Central memory CD8-positive, alpha-beta T cell (primary cell): ENCODE results near the gene ATP1A2.
A peak's percentile ranks its signal among the peaks of the same experiment; 100 is the strongest.

Source experiments
- ATAC-seq: fragments of 150-1000 bp; cut with Tn5 transposase; replicated peaks from 2 replicates; pipeline ENCODE4 v1.10.0; 2022; ENCODE audit warnings: mild to moderate bottlenecking, moderate FRiP score, moderate number of reproducible peaks; ENCODE audit not compliant: poor library complexity, severe bottlenecking; ENCODE audit errors: extremely low read depth
- DNase-seq, 2 donors: peaks; one replicate each; pipeline ENCODE4 v3.0.0; 2021; ENCODE audit warnings: low spot score in 2 of 2
- H3K27ac Mint-ChIP-seq: one replicate; pipeline ENCODE4 v1.8.0; 2022; ENCODE audit warnings: low read depth, mild to moderate bottlenecking, moderate library complexity, mixed read lengths
- H3K27me3 Mint-ChIP-seq: one replicate; pipeline ENCODE4 v1.8.0; 2022; ENCODE audit warnings: mixed read lengths
- H3K36me3 Mint-ChIP-seq: one replicate; pipeline ENCODE4 v1.8.0; 2022; ENCODE audit warnings: mild to moderate bottlenecking, moderate library complexity, mixed read lengths; ENCODE audit not compliant: insufficient read depth
- H3K4me1 Mint-ChIP-seq: one replicate; pipeline ENCODE4 v1.8.0; 2022; ENCODE audit warnings: mixed read lengths
- H3K4me3 Mint-ChIP-seq: one replicate; pipeline ENCODE4 v1.8.0; 2022; ENCODE audit warnings: mild to moderate bottlenecking, moderate library complexity, mixed read lengths
- H3K9me3 Mint-ChIP-seq: one replicate; pipeline ENCODE4 v1.8.0; 2022; ENCODE audit warnings: mixed read lengths

The ATP1A2 gene

DNA sequence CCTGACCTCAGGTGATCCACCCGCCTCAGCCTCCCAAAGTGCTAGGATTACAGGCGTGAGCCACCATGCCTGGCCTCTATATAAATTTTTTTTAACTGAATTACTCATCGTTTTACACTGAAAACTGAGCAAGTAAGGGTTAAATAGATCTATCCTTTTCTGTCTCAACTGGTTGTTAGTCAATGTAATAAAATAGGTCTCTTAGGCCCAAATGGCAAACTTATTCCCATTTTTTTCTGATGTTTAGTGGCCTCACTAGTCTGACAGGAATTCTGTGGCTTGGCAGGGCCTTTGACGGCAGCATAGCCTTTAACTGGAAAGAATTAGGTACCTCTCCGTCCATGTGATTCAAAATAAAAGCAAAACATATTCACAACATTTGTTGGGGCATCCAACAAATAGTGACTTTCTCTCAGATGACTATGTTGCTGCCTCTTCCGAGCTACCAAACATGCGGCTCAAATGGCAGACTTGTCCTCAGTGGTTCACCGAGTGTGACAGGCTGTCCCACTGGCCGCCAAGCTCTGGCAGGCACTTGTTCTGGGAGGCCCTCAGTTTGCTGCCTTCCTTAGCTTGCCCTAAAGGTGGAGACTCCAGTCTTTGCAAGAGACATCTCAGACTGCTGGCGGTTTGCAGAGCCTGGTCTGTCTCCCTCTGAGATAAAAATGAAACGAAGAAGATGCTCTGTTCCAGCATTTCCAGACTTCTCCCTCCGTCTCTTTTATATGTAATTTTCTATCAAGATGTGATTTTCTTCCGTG lies 53.2 kb downstream of the ATP1A2 start:
- no peaks in the 10 kb centered on the region for H3K9me3 Mint-ChIP-seq
- H3K27ac Mint-ChIP-seq, result no peak overlapping the region
- no peak for DNase-seq
- peaks cover 11% of the 10 kb centered on the region for H3K4me1 Mint-ChIP-seq
- H3K4me3 Mint-ChIP-seq, result no peak overlapping the region
- peaks cover 64% of the 10 kb centered on the region for H3K27me3 Mint-ChIP-seq
- no peak for ATAC-seq
- no peaks in the 10 kb centered on the region for H3K36me3 Mint-ChIP-seq

DNA sequence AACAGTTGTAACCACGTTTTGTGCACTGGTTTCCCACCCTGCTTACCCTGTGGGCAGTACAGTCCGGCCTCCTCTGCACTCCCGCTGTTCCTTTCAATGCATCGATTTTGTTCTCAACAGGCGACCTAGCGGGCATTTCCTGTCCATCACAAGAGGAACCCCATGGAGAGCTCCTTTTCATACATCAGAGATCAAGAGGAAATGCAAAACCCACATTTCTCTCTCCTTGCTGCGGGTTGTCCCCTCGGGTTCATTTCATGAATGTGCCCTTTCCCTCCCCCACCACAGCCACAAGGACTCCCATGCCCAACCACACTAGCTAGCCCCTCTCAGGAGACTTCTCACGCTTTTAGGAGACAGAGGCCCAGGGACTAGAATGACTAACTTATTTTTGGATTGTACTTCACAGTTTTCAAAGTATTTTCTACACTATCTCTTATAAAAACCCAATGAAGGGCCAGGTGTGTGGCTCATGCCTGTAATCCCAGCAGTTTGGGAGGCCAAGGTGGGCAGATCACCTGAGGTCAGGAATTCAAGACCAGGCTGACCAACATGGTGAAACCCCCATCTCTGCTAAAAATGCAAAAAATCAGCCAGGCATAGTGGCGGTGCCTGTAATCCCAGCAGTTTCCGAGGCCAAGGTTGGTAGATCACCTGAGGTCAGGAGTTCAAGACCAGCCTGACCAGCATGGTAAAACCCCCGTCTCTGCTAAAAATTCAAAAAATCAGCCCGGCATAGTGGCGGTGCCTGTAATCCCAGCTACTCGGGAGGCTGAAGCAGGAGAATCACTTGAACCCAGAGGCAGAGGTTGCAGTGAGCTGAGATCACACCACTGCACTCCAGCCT lies 54.2 kb downstream of the ATP1A2 start:
- DNase-seq, result no peak
- peak; percentile 6 for ATAC-seq
- H3K27me3 Mint-ChIP-seq, result peaks cover 64% of the 10 kb centered on the region
- no peak overlapping the region for H3K27ac Mint-ChIP-seq
- peaks cover 11% of the 10 kb centered on the region for H3K4me1 Mint-ChIP-seq
- no peaks in the 10 kb centered on the region for H3K36me3 Mint-ChIP-seq
- no peaks in the 10 kb centered on the region for H3K9me3 Mint-ChIP-seq
- no peak overlapping the region for H3K4me3 Mint-ChIP-seq

- peaks cover 11% of the 10 kb centered on the region for H3K4me1 Mint-ChIP-seq
- H3K4me3 Mint-ChIP-seq, result no peak overlapping the region
- H3K9me3 Mint-ChIP-seq, result no peaks in the 10 kb centered on the region
- no peaks in the 10 kb centered on the region for H3K36me3 Mint-ChIP-seq
- no peak overlapping the region for H3K27ac Mint-ChIP-seq
- peaks cover 54% of the 10 kb centered on the region for H3K27me3 Mint-ChIP-seq
- no peak for DNase-seq
- ATAC-seq, result no peak
These were observed 55.8 kb downstream of the ATP1A2 start for GRCh38 chr1:160171354-160171753.

DNA sequence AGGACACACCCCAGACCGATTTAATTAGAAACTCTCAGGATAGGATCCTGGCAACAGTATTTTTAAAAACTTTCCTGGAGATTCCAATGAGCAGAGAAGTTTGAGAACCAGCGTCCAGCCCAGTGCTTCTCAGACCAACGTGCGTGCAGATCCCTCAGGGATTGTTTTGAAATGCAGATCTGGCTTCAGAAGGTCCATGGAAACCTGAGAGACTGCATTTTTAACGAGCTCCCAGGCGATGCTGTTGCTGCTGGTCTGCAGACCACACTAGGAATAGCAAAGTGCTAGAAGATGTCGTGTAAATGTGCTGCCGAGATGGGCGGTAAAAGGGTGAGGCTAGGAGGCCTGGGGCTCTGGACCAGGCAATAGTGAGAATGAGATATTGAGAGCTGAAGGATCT lies 56.4 kb downstream of the ATP1A2 start:
- Mint-ChIP-seq H3K9me3 (no peaks in the 10 kb centered on the region), H3K36me3 (no peaks in the 10 kb centered on the region), H3K4me3 (no peak overlapping the region), H3K27ac (no peak overlapping the region), H3K27me3 (peaks cover 48% of the 10 kb centered on the region), H3K4me1 (peaks cover 11% of the 10 kb centered on the region)
- DNase-seq (no peak), ATAC-seq (no peak)

DNA sequence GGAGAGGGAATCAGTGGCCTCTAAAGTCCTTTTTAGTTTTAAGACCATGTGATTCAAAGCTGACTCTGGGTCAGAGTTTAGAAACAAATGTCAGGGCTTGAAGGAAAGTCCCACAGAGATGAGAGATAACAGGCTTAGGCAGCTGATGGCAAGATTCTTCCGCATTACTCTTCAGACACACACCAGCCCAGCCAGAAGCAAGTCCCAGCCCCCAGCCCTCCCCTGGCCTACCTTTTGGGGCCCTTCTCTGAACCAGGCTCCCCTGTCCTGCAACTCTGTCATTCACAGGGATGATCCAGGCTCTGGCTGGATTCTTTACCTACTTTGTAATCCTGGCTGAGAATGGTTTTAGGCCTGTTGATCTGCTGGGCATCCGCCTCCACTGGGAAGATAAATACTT lies 61.7 kb downstream of the ATP1A2 start:
- no peaks in the 10 kb centered on the region for H3K9me3 Mint-ChIP-seq
- H3K4me1 Mint-ChIP-seq, result no peaks in the 10 kb centered on the region
- H3K27ac Mint-ChIP-seq, result no peak overlapping the region
- no peak overlapping the region for H3K4me3 Mint-ChIP-seq
- DNase-seq (no peak), ATAC-seq (no peak)
- H3K27me3 Mint-ChIP-seq, result peaks cover 55% of the 10 kb centered on the region
- no peaks in the 10 kb centered on the region for H3K36me3 Mint-ChIP-seq

DNA sequence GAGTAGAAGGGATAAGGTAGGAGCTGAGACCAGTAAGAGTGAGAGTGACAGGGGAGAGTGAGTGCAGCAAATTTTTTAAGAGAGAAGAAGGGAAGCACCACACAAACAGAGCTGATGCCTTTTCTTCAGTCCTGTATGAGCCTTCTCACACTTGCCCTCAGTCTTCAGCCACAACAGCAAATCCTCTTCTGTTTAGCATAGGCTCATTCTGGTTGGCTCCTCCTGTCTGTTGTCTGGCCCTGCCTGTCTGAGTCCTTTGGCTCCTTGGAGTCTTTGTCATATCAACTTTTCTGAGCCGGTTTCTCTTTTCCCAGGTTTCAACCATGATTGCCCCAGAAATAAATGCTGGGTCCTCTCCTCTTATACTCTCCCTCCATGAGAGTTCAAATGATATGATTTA lies 62.1 kb downstream of the ATP1A2 start:
- ATAC-seq (no peak), DNase-seq (no peak)
- no peaks in the 10 kb centered on the region for H3K9me3 Mint-ChIP-seq
- no peak overlapping the region for H3K27ac Mint-ChIP-seq
- H3K27me3 Mint-ChIP-seq, result peaks cover 51% of the 10 kb centered on the region
- no peak overlapping the region for H3K4me3 Mint-ChIP-seq
- H3K36me3 Mint-ChIP-seq, result no peaks in the 10 kb centered on the region
- H3K4me1 Mint-ChIP-seq, result no peaks in the 10 kb centered on the region

DNA sequence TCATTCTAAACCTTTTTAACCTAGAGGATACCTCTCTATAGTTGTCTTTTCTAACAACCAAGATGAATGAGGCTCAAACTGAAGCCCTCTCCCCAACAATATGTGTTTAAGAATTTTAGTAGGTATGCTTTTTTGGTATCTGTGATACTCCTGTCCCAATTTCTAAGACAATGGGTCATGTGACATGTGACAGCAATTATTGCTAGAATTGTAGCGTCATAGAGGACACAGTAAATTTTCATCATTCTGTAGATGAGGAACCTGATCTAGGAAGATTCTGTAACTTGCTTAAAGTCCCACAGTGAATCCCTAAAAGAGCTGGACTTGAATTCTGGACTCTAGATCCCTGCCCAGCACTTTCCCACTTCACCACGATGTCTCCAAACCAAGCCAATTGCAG lies 63.2 kb downstream of the ATP1A2 start:
- H3K27me3 Mint-ChIP-seq, result peaks cover 41% of the 10 kb centered on the region
- no peak for DNase-seq
- H3K9me3 Mint-ChIP-seq, result no peaks in the 10 kb centered on the region
- no peaks in the 10 kb centered on the region for H3K4me1 Mint-ChIP-seq
- H3K27ac Mint-ChIP-seq, result no peak overlapping the region
- no peaks in the 10 kb centered on the region for H3K36me3 Mint-ChIP-seq
- no peak overlapping the region for H3K4me3 Mint-ChIP-seq
- ATAC-seq, result no peak

DNA sequence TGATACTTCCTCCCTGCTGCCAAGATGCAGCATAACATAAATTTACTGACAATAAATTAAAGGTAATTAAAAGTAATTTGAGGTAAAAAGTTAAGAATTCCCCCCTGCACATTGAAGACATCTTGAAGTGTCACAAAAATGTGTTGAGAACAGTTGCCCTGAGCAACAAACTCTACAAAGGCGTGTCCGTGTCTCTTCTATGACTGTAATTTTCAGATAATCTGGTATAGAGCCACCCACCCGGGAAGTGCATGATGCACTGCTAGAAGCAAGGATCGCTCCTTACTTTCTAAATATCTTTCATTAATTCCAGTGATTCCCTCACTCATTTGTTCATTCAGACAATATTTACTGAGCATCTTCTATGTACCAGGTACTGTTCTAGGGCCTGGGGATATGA lies 63.8 kb downstream of the ATP1A2 start:
- Mint-ChIP-seq H3K36me3 (no peaks in the 10 kb centered on the region), H3K4me1 (no peaks in the 10 kb centered on the region), H3K27me3 (peaks cover 35% of the 10 kb centered on the region), H3K4me3 (no peak overlapping the region), H3K27ac (no peak overlapping the region), H3K9me3 (no peaks in the 10 kb centered on the region)
- DNase-seq (no peak), ATAC-seq (no peak)

DNA sequence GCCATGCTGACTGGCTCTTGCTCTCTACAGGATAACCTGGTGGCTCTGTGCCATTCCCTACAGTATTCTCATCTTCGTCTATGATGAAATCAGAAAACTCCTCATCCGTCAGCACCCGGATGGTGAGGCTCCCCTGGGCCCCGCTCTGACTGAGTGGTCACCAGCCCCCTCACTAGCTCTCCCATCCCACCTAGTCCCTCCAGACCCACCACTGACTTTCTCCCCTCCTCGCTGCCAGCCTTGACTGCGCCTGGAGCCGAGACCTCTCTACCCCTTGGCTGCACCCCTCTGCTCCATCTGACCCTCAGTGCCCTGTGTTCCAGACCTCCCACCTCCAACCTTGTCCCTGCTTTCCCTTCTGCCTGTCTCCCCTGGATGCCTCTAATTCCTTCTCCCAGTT lies 70.7 kb downstream of the ATP1A2 start:
- H3K27me3 Mint-ChIP-seq, result peaks cover 29% of the 10 kb centered on the region
- no peak overlapping the region for H3K27ac Mint-ChIP-seq
- no peak for DNase-seq
- ATAC-seq, result no peak
- no peaks in the 10 kb centered on the region for H3K4me1 Mint-ChIP-seq
- no peaks in the 10 kb centered on the region for H3K9me3 Mint-ChIP-seq
- no peak overlapping the region for H3K4me3 Mint-ChIP-seq
- H3K36me3 Mint-ChIP-seq, result no peaks in the 10 kb centered on the region

DNA sequence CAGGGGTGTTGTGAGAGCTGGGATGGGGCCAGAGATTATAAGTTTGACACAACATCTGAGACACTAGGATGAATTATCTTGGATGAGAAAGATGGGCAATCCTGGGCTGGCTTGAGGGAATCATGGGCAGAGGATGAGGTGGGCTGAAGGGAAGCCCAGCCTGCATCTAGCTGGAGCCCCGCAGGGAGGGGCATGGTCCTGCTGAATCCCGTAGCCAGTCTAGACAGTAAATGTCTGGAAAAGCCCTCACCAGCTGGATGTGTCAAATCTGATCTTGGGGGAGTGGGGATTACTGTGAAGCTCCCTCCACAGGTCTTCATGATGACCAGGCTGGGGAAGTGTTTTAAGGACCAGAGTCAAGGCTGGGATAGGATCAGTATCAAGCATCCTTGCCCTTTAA lies 71.2 kb downstream of the ATP1A2 start:
- H3K27ac Mint-ChIP-seq, result no peak overlapping the region
- DNase-seq (no peak), ATAC-seq (no peak)
- no peaks in the 10 kb centered on the region for H3K4me1 Mint-ChIP-seq
- H3K36me3 Mint-ChIP-seq, result no peaks in the 10 kb centered on the region
- peaks cover 24% of the 10 kb centered on the region for H3K27me3 Mint-ChIP-seq
- H3K9me3 Mint-ChIP-seq, result no peaks in the 10 kb centered on the region
- no peak overlapping the region for H3K4me3 Mint-ChIP-seq

- ATAC-seq (no peak), DNase-seq (no peak)
- Mint-ChIP-seq H3K9me3 (no peaks in the 10 kb centered on the region), H3K4me1 (no peaks in the 10 kb centered on the region), H3K4me3 (no peak overlapping the region), H3K27ac (no peak overlapping the region), H3K27me3 (peaks cover 19% of the 10 kb centered on the region), H3K36me3 (no peaks in the 10 kb centered on the region)
These were observed 71.8 kb downstream of the ATP1A2 start for GRCh38 chr1:160187407-160187806.

GRCh38 chr1:160188341-160188740 lies 72.8 kb downstream of the ATP1A2 start:
- Mint-ChIP-seq H3K36me3 (no peaks in the 10 kb centered on the region), H3K4me3 (no peak overlapping the region), H3K27me3 (peaks cover 19% of the 10 kb centered on the region), H3K9me3 (no peaks in the 10 kb centered on the region), H3K4me1 (no peaks in the 10 kb centered on the region), H3K27ac (no peak overlapping the region)
- DNase-seq, result no peak
- ATAC-seq, result no peak
